ENCODE data around the gene AQP12B.

AQP12B gene

GRCh38 chr2:240717681-240718581, 35.2 kb upstream of the AQP12B start:
- no peak for DNase-seq (ENCODE audit: low spot score)

- no peak for DNase-seq (ENCODE audit: low spot score)
These were observed 34.5 kb upstream of the AQP12B start for GRCh38 chr2:240717181-240717641.

- DNase-seq (ENCODE audit: low spot score) = no peak
These were observed 33.6 kb upstream of the AQP12B start for GRCh38 chr2:240716130-240716798.

GRCh38 chr2:240714747-240715725, 32.4 kb upstream of the AQP12B start:
- DNase-seq (ENCODE audit: low spot score) = no peak

GRCh38 chr2:240713928-240714746, 31.5 kb upstream of the AQP12B start:
- DNase-seq (ENCODE audit: low spot score) = no peak

GRCh38 chr2:240713071-240713927, 30.6 kb upstream of the AQP12B start:
- no peak for DNase-seq (ENCODE audit: low spot score)

GRCh38 chr2:240712121-240712520, 29.4 kb upstream of the AQP12B start:
- no peak for DNase-seq (ENCODE audit: low spot score)

- no peak for DNase-seq (ENCODE audit: low spot score)
These were observed 29.0 kb upstream of the AQP12B start for GRCh38 chr2:240711701-240712100.

GRCh38 chr2:240711296-240711695, 28.6 kb upstream of the AQP12B start:
- DNase-seq (ENCODE audit: low spot score) = no peak

- DNase-seq (ENCODE audit: low spot score) = no peak
These were observed 25.8 kb upstream of the AQP12B start for GRCh38 chr2:240708457-240708856.

- DNase-seq (ENCODE audit: low spot score) = no peak
These were observed 25.1 kb upstream of the AQP12B start for GRCh38 chr2:240707821-240708220.

- DNase-seq (ENCODE audit: low spot score) = no peak
These were observed 24.5 kb upstream of the AQP12B start for GRCh38 chr2:240707043-240707756.

GRCh38 chr2:240705204-240705791, 22.6 kb upstream of the AQP12B start:
- no peak for DNase-seq (ENCODE audit: low spot score)

GRCh38 chr2:240704651-240705050, 22.0 kb upstream of the AQP12B start:
- DNase-seq (ENCODE audit: low spot score) = no peak

- DNase-seq (ENCODE audit: low spot score) = no peak
These were observed 21.0 kb upstream of the AQP12B start for GRCh38 chr2:240703417-240704341.

GRCh38 chr2:240702640-240703011, 19.9 kb upstream of the AQP12B start:
- no peak for DNase-seq (ENCODE audit: low spot score)

- DNase-seq (ENCODE audit: low spot score) = no peak
These were observed 19.3 kb upstream of the AQP12B start for GRCh38 chr2:240701736-240702639.

Data from LoVo (cell line).